Activated CD4-positive, alpha-beta T cell treated with anti-CD3 and anti-CD28 coated beads, Interleukin-2, amount 10 ng/mL, durations not matched to agents 24 days and 14 days (primary cell): ENCODE data around the gene SYNJ1. TPM values are rescaled to one million over a fixed set of nuclear protein-coding genes. Genes with fewer than 3 reads are reported as not detected.
"Not testable (repeated sequence)": the region's sequence is repeated elsewhere in the genome, so short reads cannot be mapped to it uniquely, and the experiment has no call there.

Source experiments
- DNase-seq: peaks from one replicate; pipeline ENCODE4 v3.0.0; 2022
- H3K27ac Mint-ChIP-seq: one replicate; pipeline ENCODE4 v1.8.0; 2022; ENCODE audit warnings: mild to moderate bottlenecking, mixed read lengths
- H3K27me3 Mint-ChIP-seq: one replicate; pipeline ENCODE4 v1.8.0; 2022; ENCODE audit warnings: mixed read lengths
- H3K36me3 Mint-ChIP-seq: one replicate; pipeline ENCODE4 v1.8.0; 2022; ENCODE audit warnings: low read depth, mild to moderate bottlenecking, mixed read lengths
- H3K4me1 Mint-ChIP-seq: one replicate; pipeline ENCODE4 v1.8.0; 2021; ENCODE audit warnings: mixed read lengths
- H3K4me3 Mint-ChIP-seq: one replicate; pipeline ENCODE4 v1.8.0; 2022; ENCODE audit warnings: mild to moderate bottlenecking, moderate library complexity, mixed read lengths
- H3K9me3 Mint-ChIP-seq: one replicate; pipeline ENCODE4 v1.8.0; 2021; ENCODE audit warnings: mixed read lengths
- intact Hi-C: fragments of 100-400 bp; cut with micrococcal nuclease; formaldehyde crosslinking; loops from one replicate; pipeline ENCODE4 v1.15.1; 2023
- total RNA-seq: library from RNA; stranded (reverse); gene quantifications from 2 replicates; pipeline ENCODE4 v1.2.3, GENCODE V29; 2022

SYNJ1 gene
- total RNA-seq, 1 donor from 2014 or later = 12.6 TPM

DNA sequence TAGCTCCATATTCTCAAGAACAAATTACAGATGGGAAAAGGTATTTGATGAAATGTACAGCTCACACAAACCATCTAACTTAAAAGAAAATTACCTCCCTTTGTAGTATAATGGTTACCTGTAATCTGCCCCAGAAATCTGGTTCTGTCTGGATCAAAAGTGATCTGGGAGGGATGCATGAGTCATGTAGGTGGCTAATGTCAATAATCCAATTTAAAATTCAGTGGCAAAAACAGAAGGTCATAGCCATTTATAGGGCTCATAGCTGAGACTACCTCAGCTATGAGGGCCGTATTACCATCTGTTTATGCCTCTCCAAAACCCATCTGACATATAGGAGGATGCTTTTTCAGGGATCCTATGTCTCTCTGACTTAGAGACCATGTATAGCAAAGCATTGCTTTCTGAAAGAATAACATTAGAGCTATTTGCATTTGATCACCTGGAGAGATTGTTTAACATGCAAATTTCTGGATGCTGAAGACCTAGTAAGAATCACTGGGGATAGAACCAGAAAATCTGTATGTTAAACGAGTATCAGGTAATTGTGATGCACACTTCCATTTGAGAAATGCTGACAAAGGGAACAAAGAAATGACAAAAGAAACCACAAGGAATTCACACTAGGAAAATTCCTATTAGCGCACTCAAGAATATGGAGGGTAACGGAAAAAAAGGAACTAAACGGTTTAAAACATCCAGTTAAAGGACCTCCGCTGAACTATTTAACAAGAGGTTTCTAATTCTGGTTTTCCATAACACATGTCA lies 26.2 kb upstream of the SYNJ1 start:
- no peak overlapping the region for H3K4me3 Mint-ChIP-seq
- H3K4me1 Mint-ChIP-seq = peaks cover 20% of the 10 kb centered on the region
- H3K36me3 Mint-ChIP-seq = peaks cover 70% of the 10 kb centered on the region
- H3K27ac Mint-ChIP-seq = no peak overlapping the region
- no peaks in the 10 kb centered on the region for H3K9me3 Mint-ChIP-seq
- no peak for DNase-seq
- intact Hi-C loops = no loop called here
- no peaks in the 10 kb centered on the region for H3K27me3 Mint-ChIP-seq

DNA sequence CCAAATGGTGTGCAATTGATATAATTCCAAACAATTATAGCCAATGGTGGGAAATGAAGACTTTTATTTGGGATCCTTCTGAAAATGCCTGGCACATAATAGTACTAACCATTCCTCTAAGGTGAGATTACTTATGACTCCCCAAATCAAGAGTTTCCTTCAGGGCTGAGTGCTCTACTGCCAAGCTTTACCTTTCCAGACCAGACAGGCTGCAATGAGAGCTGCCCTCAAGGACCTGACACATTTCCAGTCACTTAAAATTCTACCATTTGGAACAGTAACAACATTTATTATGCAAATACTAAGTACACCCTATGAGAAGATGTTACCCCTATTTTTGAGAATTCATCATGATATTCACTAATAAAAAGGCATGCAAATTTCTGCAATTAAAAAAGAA lies 22.6 kb upstream of the SYNJ1 start:
- peaks cover 24% of the 10 kb centered on the region for H3K4me1 Mint-ChIP-seq
- no peak overlapping the region for H3K4me3 Mint-ChIP-seq
- peak overlapping the region; percentile 56 for H3K27ac Mint-ChIP-seq
- no peaks in the 10 kb centered on the region for H3K9me3 Mint-ChIP-seq
- intact Hi-C loops = loop anchor here (2.0 kb wide), 1 partner anchor 20 kb away; the partner anchor contains the start of gene PAXBP1
- peaks cover 83% of the 10 kb centered on the region for H3K36me3 Mint-ChIP-seq
- DNase-seq = no peak
- no peaks in the 10 kb centered on the region for H3K27me3 Mint-ChIP-seq

DNA sequence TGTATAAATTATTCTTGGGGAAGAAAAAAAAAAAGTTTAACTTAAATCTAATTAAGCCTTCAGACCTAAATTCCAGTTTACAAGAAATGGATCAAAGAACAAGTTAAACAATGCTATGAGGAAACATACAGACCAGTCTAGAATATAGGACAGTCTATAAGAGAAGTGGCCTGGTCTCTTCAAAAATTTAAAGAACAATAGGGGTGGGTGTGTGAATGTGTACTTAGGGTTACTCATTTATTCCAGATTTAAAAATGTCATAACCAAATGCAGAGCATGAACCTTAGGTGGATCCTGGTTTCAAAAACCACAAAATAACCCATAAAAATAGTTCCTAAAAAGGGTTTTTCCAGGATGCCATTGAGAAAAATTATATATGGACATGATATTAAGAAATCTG lies 21.8 kb upstream of the SYNJ1 start:
- intact Hi-C loops = loop anchor here (2.0 kb wide), 1 partner anchor 21 kb away; the partner anchor contains the start of gene PAXBP1
- Mint-ChIP-seq H3K4me3 (no peak overlapping the region), H3K27me3 (no peaks in the 10 kb centered on the region), H3K36me3 (peaks cover 81% of the 10 kb centered on the region), H3K27ac (peak overlapping the region; percentile 58), H3K4me1 (peaks cover 24% of the 10 kb centered on the region), H3K9me3 (no peaks in the 10 kb centered on the region)
- DNase-seq = no peak

DNA sequence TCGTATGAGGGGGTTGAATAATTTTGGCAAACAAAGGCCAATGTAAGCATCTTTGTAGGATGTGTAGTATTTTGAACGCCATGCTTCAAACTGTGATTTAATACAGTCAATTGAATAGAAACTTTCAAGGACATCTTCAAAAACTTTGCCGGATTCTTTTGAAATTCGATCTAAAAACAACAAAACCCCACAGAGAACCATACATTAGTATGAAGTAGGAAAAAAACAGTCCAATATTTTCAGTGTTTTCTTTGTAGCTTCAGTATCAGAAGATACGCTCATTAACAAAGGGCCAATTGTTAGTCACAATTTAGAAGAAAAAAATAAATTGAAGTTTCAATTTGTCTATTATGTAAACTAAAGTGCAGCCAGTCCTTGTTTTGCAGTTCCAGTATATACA lies 20.7 kb upstream of the SYNJ1 start:
- intact Hi-C loops = no loop called here
- Mint-ChIP-seq H3K4me3 (no peak overlapping the region), H3K27ac (peak overlapping the region; percentile 40), H3K36me3 (peaks cover 79% of the 10 kb centered on the region), H3K9me3 (no peaks in the 10 kb centered on the region), H3K4me1 (peaks cover 21% of the 10 kb centered on the region), H3K27me3 (no peaks in the 10 kb centered on the region)
- no peak for DNase-seq

DNA sequence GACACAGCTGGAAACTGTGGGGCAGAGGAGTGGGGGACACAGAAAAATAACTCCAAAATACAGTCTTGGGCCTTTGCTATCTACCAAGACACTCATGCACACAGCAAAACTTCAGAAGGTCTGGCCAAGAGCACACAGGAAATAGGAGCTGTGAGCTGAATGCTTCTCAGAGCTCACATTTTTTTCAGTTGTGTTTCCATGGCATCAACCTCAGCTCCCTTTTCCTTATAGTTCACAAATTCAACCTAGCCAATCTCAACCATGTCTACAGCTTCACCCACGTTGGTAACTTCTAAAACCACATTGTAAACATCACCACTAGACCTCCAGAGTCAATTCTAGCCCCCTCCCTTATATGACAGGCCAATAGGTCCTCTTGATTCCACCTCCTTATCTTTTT lies 19.6 kb upstream of the SYNJ1 start:
- H3K27ac Mint-ChIP-seq = peak overlapping the region; percentile 78
- H3K27me3 Mint-ChIP-seq = no peaks in the 10 kb centered on the region
- no peak overlapping the region for H3K4me3 Mint-ChIP-seq
- no peaks in the 10 kb centered on the region for H3K9me3 Mint-ChIP-seq
- peaks cover 82% of the 10 kb centered on the region for H3K36me3 Mint-ChIP-seq
- no peak for DNase-seq
- intact Hi-C loops = no loop called here
- peaks cover 22% of the 10 kb centered on the region for H3K4me1 Mint-ChIP-seq

DNA sequence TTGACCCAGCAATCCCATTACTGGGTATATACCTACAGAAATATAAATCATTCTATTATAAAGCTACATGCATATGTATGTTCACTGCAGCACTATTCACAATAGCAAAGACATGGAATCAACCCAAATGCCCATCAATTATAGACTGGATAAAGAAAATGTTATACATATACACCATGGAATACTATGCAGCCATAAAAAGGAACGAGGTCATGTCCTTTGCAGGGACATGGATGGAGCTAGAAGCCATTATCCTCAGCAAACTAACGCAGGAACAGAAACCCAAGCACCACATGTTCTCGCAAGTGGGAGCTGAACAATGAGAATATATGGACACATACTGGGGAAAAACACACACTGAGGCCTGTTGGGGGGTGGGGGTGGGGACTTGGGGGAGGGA lies 18.9 kb upstream of the SYNJ1 start:
- H3K27me3 Mint-ChIP-seq, DNase-seq, intact Hi-C loops, H3K9me3 Mint-ChIP-seq, H3K4me3 Mint-ChIP-seq: not testable (repeated sequence)
- H3K36me3 Mint-ChIP-seq = peaks cover 81% of the 10 kb centered on the region
- peak overlapping the region; percentile 78 for H3K27ac Mint-ChIP-seq
- H3K4me1 Mint-ChIP-seq = peaks cover 25% of the 10 kb centered on the region

DNA sequence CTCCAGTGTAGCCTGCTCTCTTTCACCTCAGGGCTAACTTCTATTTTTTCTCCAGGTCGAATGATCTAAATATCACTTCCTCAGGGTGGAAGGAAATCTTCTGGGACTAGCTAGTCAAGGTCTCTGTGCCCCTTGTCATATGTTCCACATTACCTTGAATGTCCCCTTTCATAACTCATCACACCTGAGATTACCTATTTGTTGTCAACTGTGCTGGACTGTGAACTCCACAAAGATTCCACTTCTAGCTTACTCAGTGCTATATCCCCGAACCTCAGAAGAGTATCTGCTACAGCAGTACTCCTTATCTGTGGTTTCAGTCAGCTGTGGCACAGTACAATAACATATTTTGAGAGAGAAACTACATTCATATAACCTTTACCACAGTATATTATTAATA lies 14.6 kb upstream of the SYNJ1 start:
- intact Hi-C loops = no loop called here
- peaks cover 74% of the 10 kb centered on the region for H3K36me3 Mint-ChIP-seq
- H3K27ac Mint-ChIP-seq = peak overlapping the region; percentile 32
- peaks cover 10% of the 10 kb centered on the region for H3K4me1 Mint-ChIP-seq
- H3K4me3 Mint-ChIP-seq = no peak overlapping the region
- no peak for DNase-seq
- H3K9me3 Mint-ChIP-seq = no peaks in the 10 kb centered on the region
- H3K27me3 Mint-ChIP-seq = no peaks in the 10 kb centered on the region

DNA sequence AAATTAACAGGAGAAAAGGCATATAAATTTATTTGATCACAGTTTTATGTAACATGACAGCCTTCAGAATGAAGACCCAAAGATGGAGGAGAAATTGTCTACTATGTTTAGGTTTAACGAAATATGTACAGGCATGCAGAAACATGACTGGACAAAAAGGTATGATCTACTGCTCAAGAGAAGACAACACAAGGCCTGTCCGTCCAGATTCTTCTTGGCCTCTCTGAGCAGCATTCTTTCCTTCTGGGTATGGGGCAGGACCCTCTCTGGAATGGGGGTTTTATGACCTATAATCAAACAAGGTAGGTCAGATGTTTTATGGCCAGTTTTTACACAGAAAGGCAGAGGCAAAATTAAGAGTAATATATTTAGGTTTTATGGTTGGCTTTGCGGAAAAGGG lies 13.5 kb upstream of the SYNJ1 start:
- no peak overlapping the region for H3K27ac Mint-ChIP-seq
- no peaks in the 10 kb centered on the region for H3K9me3 Mint-ChIP-seq
- intact Hi-C loops = no loop called here
- H3K36me3 Mint-ChIP-seq = peaks cover 68% of the 10 kb centered on the region
- H3K4me1 Mint-ChIP-seq = peaks cover 4% of the 10 kb centered on the region
- DNase-seq = no peak
- H3K4me3 Mint-ChIP-seq = no peak overlapping the region
- H3K27me3 Mint-ChIP-seq = no peaks in the 10 kb centered on the region

DNA sequence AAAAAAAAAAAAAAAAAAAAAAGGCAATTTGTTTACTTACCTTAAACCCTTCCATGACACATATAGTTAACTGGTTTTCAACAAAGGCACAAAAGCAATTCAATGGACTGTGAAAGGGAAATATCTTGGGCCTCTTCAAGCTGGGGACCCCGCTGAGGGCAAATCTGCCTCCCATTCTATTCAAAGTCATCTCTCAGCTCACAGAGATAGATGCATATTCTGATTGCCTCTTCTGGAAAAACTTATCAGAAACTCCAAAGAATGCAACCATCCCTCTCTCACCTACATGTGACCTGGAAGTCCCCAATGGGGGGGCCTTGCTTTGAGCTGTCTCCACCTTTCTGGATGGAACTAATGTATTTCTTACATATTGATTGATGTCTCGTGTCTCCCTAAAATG lies 12.1 kb upstream of the SYNJ1 start:
- H3K36me3 Mint-ChIP-seq = peaks cover 61% of the 10 kb centered on the region
- DNase-seq = no peak
- H3K9me3 Mint-ChIP-seq = no peaks in the 10 kb centered on the region
- peaks cover 6% of the 10 kb centered on the region for H3K4me1 Mint-ChIP-seq
- H3K27me3 Mint-ChIP-seq = no peaks in the 10 kb centered on the region
- intact Hi-C loops = no loop called here
- H3K27ac Mint-ChIP-seq = no peak overlapping the region
- no peak overlapping the region for H3K4me3 Mint-ChIP-seq

DNA sequence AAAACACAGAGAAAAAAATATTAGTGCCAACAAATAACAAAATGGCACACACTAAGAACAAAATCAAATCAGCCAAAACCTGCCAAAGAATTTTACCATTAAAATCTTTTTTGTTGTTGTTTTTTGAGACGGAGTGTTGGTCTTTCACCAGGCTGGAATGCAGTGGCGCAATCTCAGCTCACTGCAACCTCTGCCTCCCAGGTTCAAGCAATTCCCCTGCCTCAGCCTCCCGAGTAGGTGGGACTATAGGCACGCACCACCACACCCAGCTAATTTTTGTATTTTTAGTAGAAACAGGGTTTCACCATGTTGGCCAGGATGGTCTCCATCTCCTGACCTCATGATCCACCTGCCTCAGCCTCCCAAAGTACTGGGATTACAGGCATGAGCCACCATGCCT lies 8.3 kb upstream of the SYNJ1 start:
- H3K27ac Mint-ChIP-seq, H3K27me3 Mint-ChIP-seq, H3K4me3 Mint-ChIP-seq, intact Hi-C loops, DNase-seq, H3K9me3 Mint-ChIP-seq: not testable (repeated sequence)
- H3K4me1 Mint-ChIP-seq = peaks cover 13% of the 10 kb centered on the region
- peaks cover 47% of the 10 kb centered on the region for H3K36me3 Mint-ChIP-seq

DNA sequence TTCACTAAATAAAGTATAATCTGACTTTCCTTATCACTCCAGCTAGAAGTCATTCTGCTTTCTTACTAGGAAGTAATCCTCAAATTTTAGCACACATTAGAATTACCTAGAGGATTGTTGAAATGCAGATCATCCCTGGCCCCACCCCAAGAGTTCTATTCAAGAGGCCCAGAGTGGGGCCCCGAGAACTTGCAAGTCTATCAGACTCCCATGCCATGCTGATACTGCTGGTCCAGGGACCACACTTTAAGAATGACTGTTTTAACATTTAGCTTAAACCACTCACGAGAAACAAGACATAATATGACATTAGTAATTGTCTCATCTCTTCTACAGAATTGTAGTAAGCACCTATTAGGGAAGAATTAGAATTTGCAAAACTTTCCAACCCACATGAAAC lies 7.7 kb upstream of the SYNJ1 start:
- DNase-seq = no peak
- H3K4me1 Mint-ChIP-seq = peaks cover 16% of the 10 kb centered on the region
- H3K4me3 Mint-ChIP-seq = no peak overlapping the region
- peak overlapping the region; percentile 32 for H3K27ac Mint-ChIP-seq
- no peaks in the 10 kb centered on the region for H3K27me3 Mint-ChIP-seq
- H3K36me3 Mint-ChIP-seq = peaks cover 41% of the 10 kb centered on the region
- no peaks in the 10 kb centered on the region for H3K9me3 Mint-ChIP-seq
- intact Hi-C loops = no loop called here

DNA sequence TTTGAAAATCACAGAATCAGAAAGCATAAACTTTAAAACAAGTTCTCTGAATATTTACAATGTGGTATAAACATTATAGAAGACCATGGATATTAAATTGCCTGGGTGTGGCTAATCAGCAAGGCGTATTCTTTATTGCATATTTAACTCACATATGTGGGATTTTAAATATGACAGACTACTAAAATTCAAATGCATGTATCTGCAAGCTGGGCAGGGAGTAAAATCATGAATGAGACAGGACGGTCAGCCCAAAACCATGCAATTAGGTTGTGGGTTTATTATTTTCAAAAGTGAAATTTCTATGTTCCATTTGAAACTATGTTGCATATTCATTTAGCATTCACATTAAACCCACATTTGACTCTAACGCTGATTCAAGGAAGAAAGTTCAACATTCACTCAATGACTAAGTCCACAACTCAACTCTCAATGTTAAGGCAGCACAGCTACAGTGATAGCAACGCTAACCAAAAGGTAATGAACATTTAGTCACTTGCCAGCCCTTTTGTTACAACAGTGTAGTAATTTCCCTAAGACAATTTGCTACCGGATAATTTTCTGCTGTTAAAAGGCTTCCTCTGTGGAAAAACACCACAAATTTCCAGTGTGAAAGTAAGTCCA lies 6.3 kb upstream of the SYNJ1 start:
- Mint-ChIP-seq H3K4me1 (peaks cover 16% of the 10 kb centered on the region), H3K27me3 (no peaks in the 10 kb centered on the region), H3K9me3 (no peaks in the 10 kb centered on the region), H3K27ac (no peak overlapping the region), H3K4me3 (no peak overlapping the region), H3K36me3 (peaks cover 37% of the 10 kb centered on the region)
- no peak for DNase-seq
- intact Hi-C loops = no loop called here

DNA sequence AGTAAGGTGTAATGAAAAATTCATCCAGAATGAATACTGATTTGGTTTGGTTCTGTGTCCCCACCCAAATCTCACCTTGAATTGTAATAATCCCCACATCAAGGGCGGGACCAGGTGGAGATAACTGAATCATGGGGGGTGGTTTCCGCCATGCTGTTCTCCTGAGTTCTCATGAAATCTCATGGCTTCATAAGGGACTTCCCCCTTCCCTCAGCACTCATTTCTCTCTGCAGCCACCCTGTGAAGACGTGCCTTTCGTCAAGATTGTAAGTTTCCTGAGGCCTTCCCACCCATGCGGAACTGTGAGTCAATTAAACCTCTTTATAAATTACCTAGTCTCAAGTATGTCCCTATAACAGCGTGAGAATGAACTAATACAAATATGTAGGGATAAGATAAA lies 5.5 kb upstream of the SYNJ1 start:
- Mint-ChIP-seq H3K4me1 (peaks cover 21% of the 10 kb centered on the region), H3K4me3 (no peak overlapping the region)
- intact Hi-C loops = no loop called here

DNA sequence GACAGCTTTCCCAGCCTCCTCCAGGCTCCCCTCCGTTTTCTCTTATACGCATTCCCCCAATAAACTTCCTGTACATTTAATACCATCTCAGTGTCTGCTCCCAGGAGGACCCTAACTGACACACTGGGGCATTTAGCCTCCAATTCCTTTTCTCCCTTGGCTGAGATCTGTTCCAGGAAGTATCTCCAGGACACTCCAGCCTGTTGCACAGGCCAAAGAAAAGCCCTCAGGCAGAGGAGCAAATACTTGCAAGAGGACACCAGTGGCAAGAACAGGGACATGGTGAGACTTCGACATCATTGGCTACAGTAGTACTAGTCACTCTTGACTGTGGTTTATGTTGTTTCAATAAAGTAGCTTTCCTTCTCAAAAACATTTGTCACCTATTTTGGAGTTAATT lies 4.7 kb upstream of the SYNJ1 start:
- H3K36me3 Mint-ChIP-seq = peaks cover 30% of the 10 kb centered on the region
- no peak for DNase-seq
- H3K27me3 Mint-ChIP-seq = no peaks in the 10 kb centered on the region
- peaks cover 25% of the 10 kb centered on the region for H3K4me1 Mint-ChIP-seq
- no peaks in the 10 kb centered on the region for H3K9me3 Mint-ChIP-seq
- H3K4me3 Mint-ChIP-seq = no peak overlapping the region
- intact Hi-C loops = no loop called here
- no peak overlapping the region for H3K27ac Mint-ChIP-seq

More for the DNA sequence above, 5.5 kb upstream of the SYNJ1 start:
- no peak for DNase-seq
- H3K9me3 Mint-ChIP-seq = no peaks in the 10 kb centered on the region
- H3K27me3 Mint-ChIP-seq = no peaks in the 10 kb centered on the region
- H3K36me3 Mint-ChIP-seq = peaks cover 30% of the 10 kb centered on the region
- H3K27ac Mint-ChIP-seq = peak overlapping the region; percentile 56
